Fibroblast of skin of back (primary cell): ENCODE measurements around the gene MAP4K1.
"Not testable (repeated sequence)": the region's sequence is repeated elsewhere in the genome, so short reads cannot be mapped to it uniquely, and the experiment has no call there.

ENCODE experiments used
- DNase-seq: peaks from one replicate; pipeline ENCODE4 v3.0.0-alpha.2; 2013

The MAP4K1 gene

DNA sequence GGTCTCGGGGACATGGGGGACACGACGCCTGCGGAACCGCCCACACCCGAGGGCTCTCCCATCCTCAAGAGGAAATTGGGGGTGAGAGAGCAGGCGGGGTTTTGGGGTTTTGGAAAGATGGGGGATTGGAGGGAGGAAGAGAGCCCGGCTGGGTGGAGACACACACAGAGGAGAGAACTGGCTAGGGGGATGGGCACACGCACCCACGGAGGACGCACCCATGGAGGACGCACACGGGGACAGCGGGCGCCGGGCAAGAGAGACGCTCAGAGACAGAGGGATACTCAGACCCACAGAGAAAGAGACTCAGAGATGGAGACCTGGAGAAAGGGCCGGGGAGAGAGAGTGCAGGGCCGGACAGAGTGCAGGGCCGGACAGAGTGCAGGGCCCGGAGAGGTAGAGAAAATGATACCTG lies 52.1 kb downstream of the MAP4K1 start:
- DNase-seq, result no peak

DNA sequence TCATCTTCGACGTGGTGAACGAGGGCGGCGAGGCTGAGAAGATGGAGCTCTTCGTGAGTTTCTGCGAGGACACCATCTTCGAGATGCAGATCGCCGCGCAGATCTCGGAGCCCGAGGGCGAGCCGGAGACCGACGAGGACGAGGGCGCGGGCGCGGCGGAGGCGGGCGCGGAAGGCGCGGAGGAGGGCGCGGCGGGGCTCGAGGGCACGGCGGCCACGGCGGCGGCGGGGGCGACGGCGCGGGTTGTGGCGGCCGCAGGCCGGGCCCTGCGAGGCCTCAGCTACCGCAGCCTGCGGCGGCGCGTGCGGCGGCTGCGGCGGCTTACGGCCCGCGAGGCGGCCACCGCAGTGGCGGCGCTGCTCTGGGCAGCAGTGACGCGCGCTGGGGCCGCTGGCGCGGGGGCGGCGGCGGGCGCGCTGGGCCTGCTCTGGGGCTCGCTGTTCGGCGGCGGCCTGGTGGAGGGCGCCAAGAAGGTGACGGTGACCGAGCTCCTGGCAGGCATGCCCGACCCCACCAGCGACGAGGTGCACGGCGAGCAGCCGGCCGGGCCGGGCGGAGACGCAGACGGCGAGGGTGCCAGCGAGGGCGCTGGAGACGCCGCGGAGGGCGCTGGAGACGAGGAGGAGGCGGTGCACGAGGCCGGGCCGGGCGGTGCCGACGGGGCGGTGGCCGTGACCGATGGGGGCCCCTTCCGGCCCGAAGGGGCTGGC lies 52.6 kb downstream of the MAP4K1 start:
- DNase-seq, result no peak

DNA sequence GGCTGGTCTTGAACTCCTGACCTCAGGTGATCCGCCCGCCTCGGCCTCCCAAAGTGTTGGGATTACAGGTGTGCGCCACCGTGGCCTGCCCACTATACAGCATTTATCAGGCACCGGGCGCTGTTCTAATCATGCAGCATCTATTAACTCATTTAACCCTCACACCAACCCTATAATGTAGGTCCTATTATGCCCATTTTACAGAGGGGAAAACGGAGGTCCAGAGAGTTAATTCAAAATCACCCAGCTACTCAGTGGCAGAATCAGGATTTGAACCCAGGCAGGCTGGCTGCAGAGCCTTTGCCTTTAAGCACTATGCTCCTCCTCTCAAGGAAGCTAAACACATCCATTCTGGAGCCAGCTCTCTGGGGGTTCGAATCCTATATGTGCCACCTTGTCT lies 54.3 kb downstream of the MAP4K1 start:
- DNase-seq, result no peak

DNA sequence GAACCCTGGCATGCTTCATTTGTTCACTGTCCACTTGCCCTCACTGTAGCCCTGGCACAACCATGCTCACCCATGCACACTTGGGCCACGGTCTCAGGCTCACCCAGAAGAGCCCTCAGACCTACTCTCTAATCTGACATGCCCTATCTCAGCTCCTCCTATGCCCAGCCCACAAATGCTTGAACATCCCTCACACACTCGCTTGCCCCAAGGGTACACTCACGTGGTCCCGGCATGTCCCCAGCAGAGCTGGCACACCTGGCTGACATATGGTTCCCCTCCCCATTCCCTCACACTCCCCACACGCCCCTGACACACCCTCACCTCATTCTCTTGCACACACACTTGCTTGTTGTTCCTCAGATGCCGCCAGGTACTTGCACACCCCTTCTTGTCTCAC lies 55.7 kb downstream of the MAP4K1 start:
- no peak for DNase-seq

DNA sequence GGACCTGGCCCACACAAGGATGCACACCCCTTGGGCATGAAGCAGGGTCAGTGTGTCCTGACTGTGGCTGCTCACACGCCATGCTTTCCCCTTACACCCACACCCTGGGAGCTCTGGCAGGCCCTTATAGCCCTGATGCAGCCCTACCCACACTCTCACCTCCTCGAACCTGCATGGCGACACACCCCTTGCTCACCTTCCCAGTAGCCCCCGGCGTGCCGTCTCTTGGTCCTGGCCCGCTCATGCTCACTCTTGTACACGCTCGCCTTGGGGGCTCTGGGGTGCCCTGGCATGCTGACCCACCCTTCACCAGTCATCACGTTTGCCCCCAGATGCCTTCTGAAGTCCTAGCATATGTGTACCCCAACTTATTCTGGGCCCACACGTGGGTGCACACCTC lies 56.1 kb downstream of the MAP4K1 start:
- DNase-seq, result no peak

DNA sequence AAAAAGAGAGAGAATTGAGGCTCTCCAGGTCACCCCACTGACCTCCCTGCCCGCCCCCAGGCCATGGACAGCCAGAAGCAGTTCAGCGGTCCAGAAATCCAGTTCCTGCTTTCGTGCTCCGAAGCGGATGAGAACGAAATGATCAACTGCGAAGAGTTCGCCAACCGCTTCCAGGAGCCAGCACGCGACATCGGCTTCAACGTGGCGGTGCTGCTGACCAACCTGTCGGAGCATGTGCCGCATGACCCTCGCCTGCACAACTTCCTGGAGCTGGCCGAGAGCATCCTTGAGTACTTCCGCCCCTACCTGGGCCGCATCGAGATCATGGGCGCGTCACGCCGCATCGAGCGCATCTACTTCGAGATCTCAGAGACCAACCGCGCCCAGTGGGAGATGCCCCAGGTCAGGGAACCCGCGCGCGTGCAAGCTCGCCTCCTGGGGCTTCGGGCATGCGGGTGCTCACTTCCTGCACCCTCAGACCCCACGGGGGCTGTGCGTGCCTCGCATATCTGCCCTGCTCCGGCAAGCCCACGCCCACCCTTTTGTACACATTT lies 56.6 kb downstream of the MAP4K1 start:
- DNase-seq, result no peak

DNA sequence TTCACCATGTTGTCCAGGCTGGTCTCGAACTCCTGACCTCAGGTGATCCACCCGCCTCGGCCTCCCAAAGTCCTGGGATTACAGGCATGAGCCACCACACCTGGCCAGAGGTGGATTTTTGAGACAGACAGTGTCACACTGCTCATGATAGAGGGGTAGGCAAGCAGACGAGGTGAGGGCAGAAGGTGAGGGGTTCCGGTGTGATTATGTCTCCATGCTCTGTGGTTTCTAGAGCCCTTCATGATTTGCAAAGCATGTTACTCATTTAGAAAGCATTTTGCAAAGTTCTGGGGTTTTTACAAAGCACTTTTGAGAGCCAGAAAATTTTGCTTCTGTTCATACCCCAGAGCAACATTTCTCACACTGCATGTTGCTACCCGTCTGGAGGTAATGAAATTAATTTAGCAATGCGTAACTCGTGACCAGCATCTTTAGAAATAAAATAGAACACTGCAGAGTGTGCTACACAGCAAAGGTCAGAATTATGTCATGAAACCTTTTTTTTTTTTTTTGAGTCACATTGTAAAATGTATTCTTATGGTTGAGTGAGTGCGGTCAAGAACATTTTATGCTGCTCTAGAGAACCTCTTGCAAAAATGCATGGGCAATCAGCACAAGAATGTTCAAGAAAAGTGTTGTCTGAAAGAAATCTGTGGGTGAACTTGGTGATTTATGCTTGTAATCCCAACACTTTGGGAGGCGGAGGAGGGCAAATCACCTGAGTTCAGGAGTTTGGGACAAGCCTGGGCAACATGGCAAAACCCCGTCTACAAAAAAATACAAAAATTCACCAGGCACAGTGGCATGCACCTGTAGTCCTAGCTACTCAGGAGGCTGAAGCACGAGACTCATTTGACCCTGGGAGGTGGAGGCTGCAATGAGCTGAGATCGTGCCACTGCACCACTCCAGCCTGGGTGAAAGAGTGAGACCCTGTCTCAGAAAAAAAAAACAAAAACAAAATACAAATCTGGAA lies 58.0 kb downstream of the MAP4K1 start:
- DNase-seq, result no peak

DNA sequence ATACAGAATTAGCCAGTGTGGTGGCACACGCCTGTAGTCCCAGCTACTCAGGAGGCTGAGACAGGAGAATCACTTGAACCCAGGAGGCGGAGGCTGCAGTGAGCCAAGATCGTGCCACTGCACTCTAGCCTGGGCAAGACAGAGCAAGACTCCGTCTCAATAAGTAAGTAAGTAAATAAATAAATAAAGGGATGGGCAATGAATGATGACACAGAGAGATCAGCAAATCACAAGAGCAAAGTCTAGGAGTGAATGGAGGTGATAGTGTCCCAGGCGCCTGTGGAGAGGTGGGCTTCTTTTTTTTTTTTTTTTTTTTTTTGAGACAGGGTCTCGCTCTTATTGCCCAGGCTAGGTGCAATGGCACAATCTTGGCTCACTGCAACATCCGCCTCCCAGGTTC lies 58.8 kb downstream of the MAP4K1 start:
- not testable (repeated sequence) for DNase-seq

DNA sequence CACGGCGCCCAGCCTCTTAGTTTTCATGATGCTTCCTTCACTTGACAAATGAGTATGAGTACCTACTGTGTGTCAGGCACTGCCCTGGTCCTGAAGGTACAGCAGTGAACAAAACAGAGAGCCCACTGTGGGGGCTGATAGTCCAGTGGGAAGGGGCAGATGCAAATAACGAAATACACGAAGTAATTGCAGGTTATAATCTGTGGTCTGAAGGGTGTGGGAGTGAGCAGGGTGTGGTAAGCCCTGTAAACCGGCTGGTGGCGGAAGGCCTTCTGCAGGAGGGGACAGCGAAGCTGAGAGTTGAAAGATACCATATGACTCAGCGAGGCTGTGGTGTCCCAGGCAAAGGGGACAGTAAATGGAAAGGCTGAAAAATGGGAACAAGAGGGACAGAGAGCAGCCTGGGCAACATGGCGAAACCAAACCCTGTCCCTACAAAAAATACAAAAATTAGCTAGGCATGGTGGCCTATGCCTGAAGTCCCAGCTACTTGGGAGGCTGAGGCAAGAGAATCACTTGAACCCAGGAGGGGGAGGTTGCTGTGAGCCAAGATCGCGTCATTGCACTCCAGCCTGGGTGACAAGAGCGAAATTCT lies 60.5 kb downstream of the MAP4K1 start:
- DNase-seq, result no peak

DNA sequence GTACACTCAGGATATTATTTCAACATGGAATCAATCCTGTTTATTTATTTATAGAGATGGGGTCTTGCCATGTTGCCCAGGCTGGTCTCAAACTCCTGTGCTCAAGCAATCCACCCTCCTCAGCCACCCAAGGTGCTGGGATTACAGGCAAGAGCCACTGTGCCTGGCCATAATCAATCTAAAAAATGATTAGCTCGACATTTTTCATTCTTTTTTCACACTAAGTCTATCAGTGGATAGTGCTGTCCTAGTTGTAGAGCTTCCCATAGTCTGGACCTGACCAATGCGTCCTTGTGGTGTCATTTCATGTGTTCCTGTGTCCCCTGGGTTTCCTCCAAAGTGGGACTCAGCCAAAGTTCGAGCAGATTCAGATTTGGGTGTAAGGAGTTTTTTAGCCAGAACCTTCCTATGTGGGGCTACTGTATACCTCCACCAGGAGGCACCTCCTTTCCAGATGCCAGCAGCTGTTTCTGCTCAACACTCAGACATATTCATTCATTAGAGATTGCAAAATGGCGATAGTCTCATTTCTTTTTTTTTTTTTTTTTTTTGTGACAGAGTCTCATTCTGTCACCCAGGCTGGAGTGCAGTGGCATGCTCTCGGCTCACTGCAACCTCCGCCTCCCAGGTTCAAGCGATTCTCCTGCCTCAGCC lies 61.1 kb downstream of the MAP4K1 start:
- no peak for DNase-seq

DNA sequence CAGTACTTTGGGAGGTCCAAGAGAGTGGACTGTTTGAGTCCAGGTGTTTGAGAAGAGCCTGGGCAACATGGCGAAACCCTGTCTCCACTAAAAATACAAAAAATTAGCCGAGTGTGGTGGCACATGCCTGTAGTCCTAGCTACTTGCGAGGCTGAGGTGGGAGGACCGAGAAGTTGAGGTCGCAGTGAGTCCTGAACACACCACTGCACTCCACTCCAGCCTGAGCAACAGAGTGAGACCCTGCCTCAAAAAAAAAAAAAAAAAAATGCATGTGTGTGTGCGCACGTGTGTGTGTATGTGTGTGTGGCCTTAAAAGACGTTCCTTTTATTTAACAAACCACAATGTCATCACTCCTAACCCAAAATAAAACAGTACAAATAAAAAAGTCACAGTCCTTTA lies 62.6 kb downstream of the MAP4K1 start:
- no peak for DNase-seq

DNA sequence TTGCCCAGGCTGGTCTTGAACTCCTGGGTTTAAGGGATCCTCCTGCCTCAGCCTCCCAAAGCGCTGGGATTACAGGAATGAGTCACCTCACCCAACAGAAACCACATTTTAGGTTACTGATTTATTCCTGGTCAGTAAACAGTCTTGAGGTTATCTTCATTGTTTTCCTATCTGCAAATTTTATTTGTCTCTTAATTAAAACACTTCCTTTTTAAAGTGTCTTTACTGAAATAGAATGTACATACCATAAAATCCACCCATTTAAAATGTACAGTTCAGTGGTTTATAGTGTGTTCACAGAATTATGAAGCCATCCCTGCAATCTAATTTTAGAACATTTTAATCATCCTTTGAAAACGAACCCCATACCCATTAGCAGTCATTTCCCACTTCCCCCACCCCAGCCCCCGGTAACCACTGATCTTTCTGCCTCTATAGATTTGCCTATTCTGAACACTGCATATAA lies 63.0 kb downstream of the MAP4K1 start:
- no peak for DNase-seq

DNA sequence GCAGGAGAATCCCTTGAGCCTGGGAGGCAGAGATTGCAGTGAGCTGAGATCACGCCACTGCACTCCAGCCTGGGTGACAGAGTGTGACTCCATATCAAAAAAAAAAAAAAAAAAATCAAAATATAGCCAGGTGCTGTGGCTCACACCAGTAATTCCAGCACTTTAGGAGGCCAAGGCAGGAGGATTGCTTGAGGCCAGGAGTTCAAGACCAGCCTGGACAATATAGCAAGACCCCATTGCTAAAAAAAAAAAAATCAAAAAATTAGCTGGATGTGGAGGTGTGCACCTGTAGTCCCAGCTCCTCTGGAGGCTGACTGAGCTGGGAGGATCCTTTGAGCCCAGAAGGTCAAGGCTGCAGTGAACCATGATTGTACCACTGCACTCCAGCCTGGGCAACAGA lies 64.5 kb downstream of the MAP4K1 start:
- not testable (repeated sequence) for DNase-seq

DNA sequence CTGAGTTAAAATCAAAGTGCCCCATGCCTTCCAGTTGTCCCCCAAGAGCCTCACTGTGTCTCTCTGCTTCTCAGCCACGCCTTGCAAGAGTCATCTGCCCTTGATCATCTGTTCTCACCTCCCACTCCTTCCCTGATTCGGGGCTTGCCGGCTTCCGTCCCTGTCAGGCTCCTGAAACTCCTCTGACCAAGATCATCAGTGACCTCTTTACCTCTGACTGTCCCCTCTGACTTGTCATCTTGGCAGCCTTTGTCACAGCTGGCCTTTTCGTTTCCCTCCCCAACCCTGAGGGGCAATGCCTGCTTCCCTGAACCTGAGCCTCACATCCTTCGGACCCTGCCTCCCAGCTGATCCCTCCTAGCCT lies 66.3 kb downstream of the MAP4K1 start:
- DNase-seq, result no peak

DNA sequence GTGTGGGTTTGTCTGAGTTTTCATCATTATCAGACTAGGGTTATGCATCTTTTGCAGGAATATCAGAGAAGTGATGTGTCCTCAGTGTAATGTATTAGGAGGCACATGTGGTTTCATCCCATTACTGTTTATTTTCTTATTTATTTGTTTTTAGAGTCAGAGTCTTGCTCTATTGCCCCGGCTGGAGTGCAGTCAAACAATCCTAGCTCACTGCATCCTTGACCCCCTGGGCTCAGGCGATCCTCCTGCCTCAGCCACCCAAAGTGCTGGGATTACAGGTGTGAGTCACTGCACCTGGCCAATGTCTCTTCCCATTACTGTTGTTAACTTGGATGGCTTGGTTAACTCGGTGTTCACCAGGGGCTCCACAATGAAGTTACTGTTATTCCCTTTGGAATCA lies 67.4 kb downstream of the MAP4K1 start:
- DNase-seq, result no peak

DNA sequence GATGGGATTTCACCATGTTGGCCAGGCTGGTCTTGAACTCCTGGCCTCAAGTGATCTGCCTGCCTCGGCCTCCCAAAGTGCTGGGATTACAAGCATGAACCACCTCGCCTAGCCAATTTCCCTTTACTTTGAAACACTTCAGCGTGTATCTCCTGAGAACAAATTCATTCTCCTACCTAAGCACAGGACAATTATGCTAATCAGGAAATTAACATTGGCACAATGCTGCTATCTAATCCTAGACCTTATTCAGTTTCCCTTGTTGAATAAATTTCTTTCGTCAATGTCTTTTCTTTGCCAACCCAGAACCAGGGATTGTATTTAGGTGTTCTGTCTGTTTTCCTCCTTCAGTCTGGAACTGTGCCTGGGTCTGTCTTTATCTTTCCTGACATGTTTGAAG lies 67.8 kb downstream of the MAP4K1 start:
- no peak for DNase-seq

DNA sequence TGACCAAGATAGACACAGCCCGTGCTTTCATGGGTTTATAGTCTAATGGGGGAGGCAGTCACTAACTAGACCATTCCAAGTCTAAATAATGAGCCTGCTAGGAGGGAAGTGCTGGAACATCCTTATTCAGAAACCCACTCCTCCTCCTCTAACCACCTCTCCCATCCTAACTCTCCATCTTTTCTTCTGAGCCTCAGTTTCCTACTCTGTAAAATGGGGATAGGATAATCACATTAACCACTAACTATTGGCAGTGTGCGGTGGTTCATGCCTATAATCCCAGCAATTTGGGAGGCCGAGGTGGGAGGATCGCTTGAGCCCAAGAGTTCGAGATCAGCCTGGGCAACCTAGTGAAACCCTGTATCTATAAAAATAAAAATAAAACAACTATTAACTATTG lies 68.7 kb downstream of the MAP4K1 start:
- DNase-seq, result no peak

DNA sequence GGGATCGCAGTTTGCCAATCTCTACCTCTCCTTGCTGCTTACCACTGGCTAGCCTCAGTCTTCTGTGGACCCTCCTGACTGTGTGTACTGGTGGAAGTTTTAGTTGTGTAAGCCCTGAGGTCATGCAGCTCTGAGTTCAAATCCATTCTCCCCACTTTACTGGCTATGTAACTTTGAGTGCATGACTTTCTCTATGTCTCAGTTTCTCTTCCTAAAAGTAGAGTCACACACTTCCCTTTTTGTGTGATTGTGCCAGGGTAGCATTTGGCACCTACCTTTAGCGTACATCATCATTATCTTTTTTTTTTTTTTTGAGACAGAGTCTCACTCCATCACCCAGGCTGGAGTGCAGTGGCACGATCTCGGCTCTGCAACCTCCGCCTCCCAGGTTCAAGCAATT lies 70.3 kb downstream of the MAP4K1 start:
- no peak for DNase-seq

DNA sequence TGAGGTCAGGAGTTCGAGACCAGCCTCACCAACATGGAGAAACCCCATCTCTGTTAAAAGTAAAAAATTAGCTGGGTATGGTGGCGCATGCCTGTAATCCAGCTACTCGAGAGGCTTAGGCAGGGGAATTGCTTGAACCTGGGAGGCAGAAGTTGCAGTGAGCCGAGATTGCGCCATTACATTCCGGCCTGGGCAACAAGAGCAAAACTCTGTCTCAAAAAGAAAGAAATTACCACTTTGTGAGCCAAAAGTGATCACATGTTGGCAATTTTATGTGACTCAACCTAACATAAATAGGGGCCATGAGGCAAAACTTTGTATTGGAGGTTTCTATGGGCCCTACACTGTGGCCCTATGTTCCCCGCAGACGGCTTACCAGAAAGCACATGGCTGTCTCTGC lies 72.2 kb downstream of the MAP4K1 start:
- no peak for DNase-seq

DNA sequence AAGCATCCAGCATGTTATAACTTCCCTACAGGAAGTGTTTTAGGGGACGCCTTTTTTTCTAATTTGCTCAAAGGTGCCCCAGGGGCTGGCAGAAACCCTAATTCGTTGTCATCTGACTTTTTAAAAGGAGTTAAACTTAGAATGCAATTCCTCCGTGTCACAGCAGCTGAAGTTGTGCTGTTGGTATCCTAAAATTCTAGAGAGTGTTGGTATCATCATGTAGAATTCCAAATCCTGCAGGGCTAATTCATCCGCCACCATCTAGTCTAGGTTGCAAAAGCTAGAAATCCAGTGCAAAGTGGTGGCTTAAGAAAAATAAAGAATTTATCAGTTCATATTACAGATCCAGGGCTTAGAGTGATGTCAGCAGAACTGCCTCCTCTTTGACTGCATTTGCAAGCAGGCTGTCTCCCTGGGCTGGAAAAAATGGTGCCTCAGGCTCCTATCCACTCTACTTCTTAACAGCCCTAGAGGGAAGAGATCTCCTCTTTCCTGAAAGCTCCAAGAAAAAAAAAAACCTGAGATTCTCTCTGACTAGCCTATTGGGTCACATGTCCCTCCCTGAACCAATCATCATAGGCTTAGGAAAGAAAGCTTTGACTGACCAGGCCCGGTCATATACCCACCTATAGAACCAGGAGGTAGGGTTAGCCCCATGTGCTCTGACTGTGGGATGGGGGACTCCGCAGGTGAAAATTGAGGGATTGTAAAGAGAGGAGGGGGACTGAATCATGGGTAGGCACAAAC lies 73.0 kb downstream of the MAP4K1 start:
- no peak for DNase-seq

DNA sequence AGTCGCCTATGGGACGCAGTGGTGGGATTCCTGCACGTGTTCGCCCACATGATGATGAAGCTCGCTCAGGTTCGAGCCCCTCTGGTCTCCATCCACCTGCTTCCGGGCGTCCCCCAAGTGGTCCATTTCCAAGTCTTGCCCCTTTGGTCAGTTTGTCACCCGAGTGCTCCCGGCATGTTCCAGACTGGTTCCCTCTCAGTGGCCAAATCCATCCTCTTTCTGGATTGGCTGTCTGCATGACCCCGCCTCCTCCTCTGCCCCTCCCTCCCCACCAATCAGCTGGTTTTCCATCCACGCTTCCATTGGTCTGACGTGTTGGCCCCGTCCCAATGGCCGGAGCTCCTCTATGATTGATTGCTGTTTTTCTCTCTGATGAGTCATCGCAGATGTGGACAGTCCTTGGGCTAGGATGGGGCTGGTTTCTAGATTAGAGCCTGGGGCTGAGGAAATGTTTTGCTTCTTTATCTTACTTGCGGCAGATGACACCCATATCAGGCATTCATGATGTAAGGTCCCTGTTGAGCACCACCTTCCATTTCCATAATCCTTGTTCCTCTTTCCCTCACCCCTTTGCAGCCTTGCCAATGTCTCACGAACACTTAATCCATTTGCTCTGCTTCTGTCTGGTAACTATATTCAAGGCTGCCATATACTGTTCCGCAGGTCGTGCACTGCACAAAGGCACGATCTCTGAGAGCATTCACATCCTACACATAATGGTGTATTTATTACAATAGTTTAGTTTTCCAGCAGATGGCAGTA lies 73.8 kb downstream of the MAP4K1 start:
- peak; percentile 86 for DNase-seq
